GM18499 (cell line): Measurements from ENCODE around the gene BLOC1S1.
"Not testable (repeated sequence)": the region's sequence is repeated elsewhere in the genome, so short reads cannot be mapped to it uniquely, and the experiment has no call there.

ENCODE experiments used
- ATAC-seq: cut with Tn5 transposase; IDR thresholded peaks from one replicate; pipeline ENCODE4 v1.9.1; 2021; ENCODE audit warnings: moderate number of reproducible peaks; ENCODE audit not compliant: insufficient read depth, unreplicated experiment

Gene BLOC1S1

DNA sequence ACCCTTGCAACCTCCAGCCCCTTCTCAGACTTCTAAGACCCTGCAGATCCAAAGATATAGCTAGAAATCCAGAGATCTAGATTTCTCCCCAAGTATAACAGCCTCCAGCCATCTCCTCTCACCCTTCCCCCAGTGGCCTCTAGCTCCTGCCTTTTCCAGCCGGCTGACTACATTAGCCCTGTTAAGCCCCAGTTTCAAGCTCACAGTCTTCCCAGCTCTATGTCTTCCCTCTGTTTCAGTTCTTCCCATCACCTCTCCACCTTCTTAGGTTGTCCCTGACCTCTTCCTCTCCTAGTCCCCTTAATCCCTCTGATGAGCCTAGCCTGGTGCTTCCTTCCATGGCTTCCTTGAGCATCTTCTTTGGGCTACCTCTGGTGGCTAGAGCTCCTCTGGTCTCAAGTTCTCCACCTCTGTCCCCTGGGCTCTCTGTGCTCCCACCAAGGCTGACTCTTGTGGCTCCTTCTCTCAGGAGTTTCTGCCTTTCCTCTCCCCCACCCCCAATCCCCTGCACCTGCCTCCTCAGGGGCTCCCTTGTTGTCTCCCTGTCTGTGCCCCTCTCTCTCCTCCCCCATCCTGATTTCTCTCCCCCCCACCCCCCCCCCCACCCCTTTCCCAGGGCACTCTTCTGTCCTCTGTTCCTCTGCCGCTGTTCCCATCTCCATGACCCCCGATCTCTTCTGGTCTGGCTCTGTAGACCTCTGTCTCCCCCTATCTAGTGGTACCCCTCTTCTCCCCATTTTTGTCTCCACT is 26.3 kb downstream of the BLOC1S1 start:
- no peak for ATAC-seq

- no peak for ATAC-seq
Observed at GRCh38 chr12:55742719-55743405, 27.0 kb downstream of the BLOC1S1 start, which contains the start of gene GDF11. GDF11 (plus strand) TSS chr12:55743122; CDS start chr12:55743317, 195 bp downstream.

DNA sequence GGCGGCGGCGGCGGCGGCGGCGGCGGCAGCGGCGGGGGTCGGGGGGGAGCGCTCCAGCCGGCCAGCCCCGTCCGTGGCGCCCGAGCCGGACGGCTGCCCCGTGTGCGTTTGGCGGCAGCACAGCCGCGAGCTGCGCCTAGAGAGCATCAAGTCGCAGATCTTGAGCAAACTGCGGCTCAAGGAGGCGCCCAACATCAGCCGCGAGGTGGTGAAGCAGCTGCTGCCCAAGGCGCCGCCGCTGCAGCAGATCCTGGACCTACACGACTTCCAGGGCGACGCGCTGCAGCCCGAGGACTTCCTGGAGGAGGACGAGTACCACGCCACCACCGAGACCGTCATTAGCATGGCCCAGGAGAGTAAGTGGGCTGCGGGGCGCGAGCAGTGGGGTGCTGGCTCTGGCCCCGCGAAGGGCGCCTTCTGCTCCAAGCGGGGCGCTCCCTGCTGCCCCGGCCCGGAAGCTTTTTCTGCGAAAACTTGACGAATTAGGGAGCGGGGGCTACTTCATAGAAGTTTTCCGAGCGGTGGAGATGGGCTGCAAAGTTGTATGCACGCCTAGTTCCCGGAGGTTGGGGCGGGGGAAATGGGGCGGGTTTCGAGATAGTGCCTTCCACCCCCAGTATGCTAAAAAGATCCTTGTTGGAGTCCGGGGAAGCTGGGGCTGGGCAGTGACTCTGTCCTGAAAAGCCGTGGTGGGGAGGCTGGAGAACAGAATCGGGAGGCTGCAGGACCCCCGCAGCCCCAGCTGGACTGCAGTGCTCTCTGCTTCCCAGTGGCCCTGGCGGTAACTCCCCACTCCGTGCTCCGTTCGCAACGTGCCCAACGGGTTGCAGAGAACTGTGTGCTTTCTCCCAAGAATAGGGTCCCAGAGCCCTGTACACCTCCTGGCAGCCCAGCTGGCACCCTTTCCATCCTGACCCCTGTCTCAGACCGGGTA is 27.8 kb downstream of the BLOC1S1 start:
- peak; percentile 39 for ATAC-seq

GRCh38 chr12:55744340-55745030 is 28.6 kb downstream of the BLOC1S1 start:
- ATAC-seq: no peak

GRCh38 chr12:55745361-55746173 is 29.7 kb downstream of the BLOC1S1 start:
- ATAC-seq: no peak

DNA sequence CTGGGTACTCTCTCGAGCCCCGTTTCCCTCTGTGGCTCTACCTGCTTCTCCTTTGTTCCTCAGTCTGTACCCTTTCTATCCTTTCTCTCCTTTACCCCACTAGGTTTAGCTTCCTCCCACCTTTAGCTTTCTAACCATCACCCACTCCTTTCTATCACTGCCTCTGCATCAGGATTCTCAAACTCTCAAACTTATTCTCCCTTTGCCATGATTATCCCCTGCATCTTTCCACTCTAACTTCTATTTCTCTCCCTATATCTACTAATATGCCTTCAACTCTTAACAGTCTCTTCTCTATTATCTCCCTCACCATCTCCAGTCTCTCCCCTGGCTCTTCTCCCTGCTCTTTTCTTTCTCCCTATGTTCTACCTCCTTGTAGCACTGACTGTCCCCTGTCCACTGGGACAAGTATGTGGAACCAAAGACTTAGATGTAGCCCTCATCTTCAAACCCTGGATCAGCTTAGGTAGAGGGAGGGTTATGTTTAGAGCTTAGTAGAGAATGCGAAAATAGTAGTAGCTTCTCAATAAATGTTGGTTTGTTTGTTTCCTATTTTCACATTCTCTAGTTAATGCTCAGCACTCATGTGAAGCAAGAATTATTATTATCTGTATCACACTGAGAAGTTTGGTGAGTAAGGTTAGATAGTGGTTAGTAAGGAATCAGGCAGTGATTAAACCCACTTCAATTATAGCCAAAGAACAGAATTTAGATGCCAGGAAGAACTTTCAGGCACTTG is 30.5 kb downstream of the BLOC1S1 start:
- ATAC-seq: no peak

DNA sequence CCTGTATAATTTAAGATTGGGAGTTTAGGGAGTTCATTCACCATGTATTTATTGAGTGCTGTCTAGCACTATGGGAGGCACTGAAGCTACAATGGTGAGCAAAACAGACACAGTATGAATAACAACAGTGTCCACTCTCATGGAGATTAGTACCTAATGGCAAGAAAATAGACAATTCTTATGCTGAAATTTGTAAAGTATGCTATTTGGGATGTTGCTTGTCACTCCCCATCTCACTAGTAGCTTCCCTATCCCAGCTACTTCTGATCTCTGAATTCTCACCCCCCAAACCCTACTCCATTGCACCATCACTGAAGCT is 31.0 kb downstream of the BLOC1S1 start:
- no peak for ATAC-seq

- ATAC-seq: no peak
Observed at GRCh38 chr12:55748230-55748993, 32.6 kb downstream of the BLOC1S1 start.

DNA sequence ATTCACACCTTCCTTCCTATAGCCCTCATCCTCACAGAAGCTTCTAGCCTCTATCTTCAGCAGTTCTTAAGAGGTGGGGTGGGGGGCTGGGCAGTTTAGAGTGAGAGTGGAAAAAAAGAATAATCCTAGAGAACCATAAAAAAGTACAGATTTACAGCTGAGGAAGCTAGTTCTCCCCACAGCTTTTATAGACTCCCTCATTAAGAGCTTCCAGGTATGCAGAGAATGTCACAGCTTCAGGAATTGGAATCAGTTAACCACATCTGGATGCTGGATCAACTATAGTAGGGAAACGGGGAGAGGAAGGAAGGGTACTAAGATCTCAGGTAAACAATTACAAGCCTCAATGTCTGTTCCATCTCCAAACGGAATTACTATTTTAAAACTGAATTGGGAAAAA is 39.4 kb downstream of the BLOC1S1 start:
- no peak for ATAC-seq

DNA sequence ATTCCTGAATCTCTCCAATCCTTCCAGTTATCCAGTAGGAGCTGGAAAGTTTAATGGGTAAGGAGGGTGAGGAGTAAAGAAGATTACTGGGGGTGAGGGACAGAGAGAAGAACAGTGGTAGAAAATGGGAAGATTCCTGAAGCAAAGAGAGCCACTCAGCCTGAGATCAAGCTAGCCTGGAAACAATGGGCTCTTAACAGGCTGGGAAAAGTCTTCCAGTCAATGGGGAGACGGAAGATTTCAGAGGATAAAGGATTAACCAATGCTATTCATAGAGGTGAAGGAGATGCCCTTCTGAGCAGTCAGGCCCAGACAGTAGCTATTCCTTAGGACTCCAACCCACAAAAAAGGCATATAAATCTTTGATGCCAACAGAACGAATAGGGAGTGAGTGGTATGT is 41.9 kb downstream of the BLOC1S1 start:
- ATAC-seq: no peak

- ATAC-seq: not testable (repeated sequence)
Observed at GRCh38 chr12:55758575-55758974, 42.7 kb downstream of the BLOC1S1 start.

DNA sequence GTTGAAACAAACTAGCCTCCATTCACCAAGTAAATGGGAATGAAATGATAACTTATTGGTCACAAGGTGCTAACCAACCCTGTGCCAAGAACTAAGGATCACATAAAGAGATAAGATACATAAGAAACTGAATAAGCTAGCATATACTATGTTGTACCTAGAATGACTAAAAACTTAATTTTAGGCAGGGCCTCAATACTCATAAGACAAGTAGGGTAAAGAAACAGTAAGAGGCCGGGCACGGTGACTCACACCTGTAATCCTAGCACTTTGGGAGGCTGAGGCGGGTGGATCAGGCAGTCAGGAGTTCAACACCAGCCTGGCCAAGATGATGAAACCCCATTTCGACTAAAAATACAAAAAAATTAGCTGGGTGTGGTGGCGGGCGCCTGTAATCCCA is 44.8 kb downstream of the BLOC1S1 start:
- ATAC-seq: no peak

DNA sequence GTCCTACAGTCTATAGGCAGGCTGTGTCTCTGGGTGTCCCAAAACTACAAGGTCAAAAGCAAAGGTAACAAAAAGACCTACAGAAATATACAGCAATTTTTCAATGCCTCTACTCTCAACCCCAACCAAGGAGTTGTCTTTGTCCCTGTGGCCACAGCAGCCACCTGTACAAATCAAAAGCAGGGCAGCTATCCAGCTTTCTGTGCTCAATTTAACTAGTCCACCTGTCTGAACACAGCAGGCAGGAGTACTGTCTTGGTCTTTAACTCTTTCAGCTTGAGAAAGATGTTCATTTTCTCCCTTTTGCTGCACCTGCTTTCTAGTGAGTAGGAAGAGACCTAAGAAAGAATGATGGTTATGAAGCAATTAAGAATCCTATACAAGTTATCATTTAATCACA is 46.8 kb downstream of the BLOC1S1 start:
- no peak for ATAC-seq

DNA sequence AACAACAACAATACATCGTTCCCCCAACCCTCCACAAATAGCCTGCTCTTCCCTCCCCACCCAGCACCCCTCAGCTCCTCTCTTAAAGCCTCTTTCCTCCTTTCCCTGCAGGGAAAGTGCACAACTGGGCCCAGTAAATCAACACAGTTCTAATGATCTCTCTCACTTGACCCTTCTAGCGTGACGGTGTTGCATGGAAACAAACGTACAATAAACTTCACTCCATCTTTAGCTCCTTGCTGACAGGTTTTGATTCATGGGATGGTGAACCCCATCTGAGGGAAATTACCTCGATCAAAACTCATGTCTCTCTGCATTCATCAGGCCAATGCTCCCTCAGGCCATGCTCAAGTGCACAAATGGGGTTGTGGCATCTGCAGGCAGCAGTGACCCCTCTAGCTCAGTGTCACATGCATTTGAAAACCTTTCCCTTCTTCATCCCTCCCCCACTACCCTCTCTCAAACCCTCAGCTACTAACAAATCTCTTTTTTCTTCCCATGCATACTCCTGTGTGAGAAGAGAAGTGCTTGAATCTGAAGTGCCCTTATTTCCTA is 50.0 kb downstream of the BLOC1S1 start:
- no peak for ATAC-seq

- ATAC-seq: no peak
Observed at GRCh38 chr12:55767156-55767555, 51.3 kb downstream of the BLOC1S1 start.
